HepG2 (cell line): Measurements from ENCODE around the gene EGLN1. TPM values are rescaled to one million over a fixed set of nuclear protein-coding genes. Genes with fewer than 3 reads are reported as not detected.

Experiments
- EED ChIP-seq: sonication (generic); formaldehyde crosslinking; IDR thresholded peaks from 2 replicates; pipeline ENCODE4 v1.5.0; 2020; ENCODE audit warnings: mild to moderate bottlenecking, missing genetic modification reagents
- ESRRA ChIP-seq: sonication (generic); formaldehyde crosslinking; IDR thresholded peaks from 2 replicates; pipeline ENCODE4 v1.5.1; 2020; ENCODE audit warnings: mild to moderate bottlenecking, low read depth, missing genetic modification reagents
- FOXM1 ChIP-seq: sonication (generic); formaldehyde crosslinking; IDR thresholded peaks from 2 replicates; pipeline ENCODE4 v1.5.0; 2020; ENCODE audit warnings: missing genetic modification reagents
- ISL2 ChIP-seq: sonication (generic); formaldehyde crosslinking; IDR thresholded peaks from 2 replicates; pipeline ENCODE4 v1.5.0; 2020; ENCODE audit warnings: missing genetic modification reagents
- SMAD3 ChIP-seq: sonication (generic); formaldehyde crosslinking; IDR thresholded peaks from 2 replicates; pipeline ENCODE4 v1.4.0; 2020; ENCODE audit warnings: missing genetic modification reagents
- SUZ12 ChIP-seq: fragments of 150-350 bp; IDR thresholded peaks from 2 replicates; pipeline ENCODE4 v1.6.1; 2014; ENCODE audit warnings: low read depth, low read length
- TAF1 ChIP-seq: sonication (generic); formaldehyde crosslinking; IDR thresholded peaks from 2 replicates; pipeline ENCODE4 v1.4.0; 2020; ENCODE audit warnings: missing genetic modification reagents
- TP53 ChIP-seq: sonication (generic); formaldehyde crosslinking; conservative IDR thresholded peaks from 2 replicates; pipeline ENCODE4 v1.4.0; 2020; ENCODE audit warnings: missing genetic modification reagents
- ZBTB38 ChIP-seq: sonication (generic); formaldehyde crosslinking; IDR thresholded peaks from 2 replicates; pipeline ENCODE4 v1.5.1; 2020; ENCODE audit warnings: mild to moderate bottlenecking, missing genetic modification reagents
- ZNF318 ChIP-seq: sonication (generic); formaldehyde crosslinking; IDR thresholded peaks from 2 replicates; pipeline ENCODE4 v1.4.0; 2020; ENCODE audit warnings: mild to moderate bottlenecking, missing genetic modification reagents
- ZNF569 ChIP-seq: sonication (generic); formaldehyde crosslinking; IDR thresholded peaks from 2 replicates; pipeline ENCODE4 v1.5.0; 2020; ENCODE audit warnings: mild to moderate bottlenecking, missing genetic modification reagents, moderate library complexity, borderline replicate concordance
- ZNF772 ChIP-seq: sonication (generic); formaldehyde crosslinking; IDR thresholded peaks from 2 replicates; pipeline ENCODE4 v1.5.0; 2020; ENCODE audit warnings: mild to moderate bottlenecking, missing genetic modification reagents
- polyA plus RNA-seq, 8 experiments: library from polyadenylated mRNA; depleted of rRNA in 3 of 8; stranded (reverse) in 7 of 8; unstranded in 1 of 8; fragments of >200 nt; fragmentation: Illumina TruSeq in 4 of 8; extraction: Trizol in 4 of 8; gene quantifications; 2 replicates each; pipeline versions ENCODE4 v1.2.1 to v1.2.3, GENCODE V29; 2011 to 2016; ENCODE audit warnings: low read depth in 4 of 8, missing spikeins in 1 of 8, mixed read lengths in 1 of 8; ENCODE audit not compliant: insufficient read depth in 1 of 8
- total RNA-seq, 5 experiments: library from RNA; depleted of rRNA; stranded (reverse); fragments of >200 nt; fragmentation: Illumina TruSeq; extraction: Trizol; gene quantifications; 2 replicates each; pipeline ENCODE4 v1.2.3, GENCODE V29; 2016; ENCODE audit warnings: low read depth in 1 of 5
- TF ChIP-seq, protein P1 (sequence below): sonication (generic); formaldehyde crosslinking; IDR thresholded peaks from 2 replicates; pipeline ENCODE4 v1.4.0; 2020; ENCODE audit warnings: mild to moderate bottlenecking, missing genetic modification reagents, borderline replicate concordance
- TF ChIP-seq, protein P2 (sequence below): sonication (generic); formaldehyde crosslinking; IDR thresholded peaks from 2 replicates; pipeline ENCODE4 v1.4.0; 2020; ENCODE audit warnings: mild to moderate bottlenecking, missing genetic modification reagents

The EGLN1 gene
- total and polyA plus RNA-seq, 2 of the 13 experiments (the other 11 are each of a cell fraction or from before 2014, with no cell fraction given): 34.4 to 44.1 TPM

GRCh38 chr1:231424950-231425805 is 3.1 kb upstream of the EGLN1 start (continued):
- TF ChIP-seq ZNF318 (CRISPR knock-in tag) (no peak), ZNF569 (CRISPR knock-in tag) (no peak), FOXM1 (CRISPR knock-in tag) (no peak), TP53 (CRISPR knock-in tag) (no peak), ZNF772 (CRISPR knock-in tag) (no peak), ESRRA (no peak), ZBTB38 (CRISPR knock-in tag) (no peak), SMAD3 (CRISPR knock-in tag) (no peak), ISL2 (CRISPR knock-in tag) (no peak), SUZ12 (no peak), TAF1 (no peak), EED (CRISPR knock-in tag) (no peak)
- TF ChIP-seq, protein P1, sequence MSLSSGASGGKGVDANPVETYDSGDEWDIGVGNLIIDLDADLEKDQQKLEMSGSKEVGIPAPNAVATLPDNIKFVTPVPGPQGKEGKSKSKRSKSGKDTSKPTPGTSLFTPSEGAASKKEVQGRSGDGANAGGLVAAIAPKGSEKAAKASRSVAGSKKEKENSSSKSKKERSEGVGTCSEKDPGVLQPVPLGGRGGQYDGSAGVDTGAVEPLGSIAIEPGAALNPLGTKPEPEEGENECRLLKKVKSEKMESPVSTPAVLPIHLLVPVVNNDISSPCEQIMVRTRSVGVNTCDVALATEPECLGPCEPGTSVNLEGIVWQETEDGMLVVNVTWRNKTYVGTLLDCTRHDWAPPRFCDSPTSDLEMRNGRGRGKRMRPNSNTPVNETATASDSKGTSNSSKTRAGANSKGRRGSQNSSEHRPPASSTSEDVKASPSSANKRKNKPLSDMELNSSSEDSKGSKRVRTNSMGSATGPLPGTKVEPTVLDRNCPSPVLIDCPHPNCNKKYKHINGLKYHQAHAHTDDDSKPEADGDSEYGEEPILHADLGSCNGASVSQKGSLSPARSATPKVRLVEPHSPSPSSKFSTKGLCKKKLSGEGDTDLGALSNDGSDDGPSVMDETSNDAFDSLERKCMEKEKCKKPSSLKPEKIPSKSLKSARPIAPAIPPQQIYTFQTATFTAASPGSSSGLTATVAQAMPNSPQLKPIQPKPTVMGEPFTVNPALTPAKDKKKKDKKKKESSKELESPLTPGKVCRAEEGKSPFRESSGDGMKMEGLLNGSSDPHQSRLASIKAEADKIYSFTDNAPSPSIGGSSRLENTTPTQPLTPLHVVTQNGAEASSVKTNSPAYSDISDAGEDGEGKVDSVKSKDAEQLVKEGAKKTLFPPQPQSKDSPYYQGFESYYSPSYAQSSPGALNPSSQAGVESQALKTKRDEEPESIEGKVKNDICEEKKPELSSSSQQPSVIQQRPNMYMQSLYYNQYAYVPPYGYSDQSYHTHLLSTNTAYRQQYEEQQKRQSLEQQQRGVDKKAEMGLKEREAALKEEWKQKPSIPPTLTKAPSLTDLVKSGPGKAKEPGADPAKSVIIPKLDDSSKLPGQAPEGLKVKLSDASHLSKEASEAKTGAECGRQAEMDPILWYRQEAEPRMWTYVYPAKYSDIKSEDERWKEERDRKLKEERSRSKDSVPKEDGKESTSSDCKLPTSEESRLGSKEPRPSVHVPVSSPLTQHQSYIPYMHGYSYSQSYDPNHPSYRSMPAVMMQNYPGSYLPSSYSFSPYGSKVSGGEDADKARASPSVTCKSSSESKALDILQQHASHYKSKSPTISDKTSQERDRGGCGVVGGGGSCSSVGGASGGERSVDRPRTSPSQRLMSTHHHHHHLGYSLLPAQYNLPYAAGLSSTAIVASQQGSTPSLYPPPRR: no peak
- TF ChIP-seq, protein P2, sequence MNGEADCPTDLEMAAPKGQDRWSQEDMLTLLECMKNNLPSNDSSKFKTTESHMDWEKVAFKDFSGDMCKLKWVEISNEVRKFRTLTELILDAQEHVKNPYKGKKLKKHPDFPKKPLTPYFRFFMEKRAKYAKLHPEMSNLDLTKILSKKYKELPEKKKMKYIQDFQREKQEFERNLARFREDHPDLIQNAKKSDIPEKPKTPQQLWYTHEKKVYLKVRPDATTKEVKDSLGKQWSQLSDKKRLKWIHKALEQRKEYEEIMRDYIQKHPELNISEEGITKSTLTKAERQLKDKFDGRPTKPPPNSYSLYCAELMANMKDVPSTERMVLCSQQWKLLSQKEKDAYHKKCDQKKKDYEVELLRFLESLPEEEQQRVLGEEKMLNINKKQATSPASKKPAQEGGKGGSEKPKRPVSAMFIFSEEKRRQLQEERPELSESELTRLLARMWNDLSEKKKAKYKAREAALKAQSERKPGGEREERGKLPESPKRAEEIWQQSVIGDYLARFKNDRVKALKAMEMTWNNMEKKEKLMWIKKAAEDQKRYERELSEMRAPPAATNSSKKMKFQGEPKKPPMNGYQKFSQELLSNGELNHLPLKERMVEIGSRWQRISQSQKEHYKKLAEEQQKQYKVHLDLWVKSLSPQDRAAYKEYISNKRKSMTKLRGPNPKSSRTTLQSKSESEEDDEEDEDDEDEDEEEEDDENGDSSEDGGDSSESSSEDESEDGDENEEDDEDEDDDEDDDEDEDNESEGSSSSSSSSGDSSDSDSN (CRISPR knock-in tag): no peak
